Liver (tissue), 9 donors: ENCODE data around the gene SEZ6L. TPM values are rescaled to one million over a fixed set of nuclear protein-coding genes. Genes with fewer than 3 reads are reported as not detected.

ENCODE experiments used
- DNase-seq: peaks from one replicate; pipeline ENCODE4 v3.0.0-alpha.2; 2017; ENCODE audit warnings: low spot score
- H3K27ac ChIP-seq, 2 donors: one replicate each; pipeline ENCODE4 v1.7.0; 2013; ENCODE audit warnings: inconsistent platforms in 2 of 2, low read length in 2 of 2, control low read depth in 1 of 2, low read depth in 1 of 2, mild to moderate bottlenecking in 1 of 2
- H3K27me3 ChIP-seq, 4 donors: one replicate each; pipeline versions ENCODE4 v1.6.1 to v1.7.0; 2013; ENCODE audit warnings: low read length in 3 of 4, inconsistent platforms in 1 of 4, mild to moderate bottlenecking in 1 of 4, moderate library complexity in 1 of 4; ENCODE audit not compliant: control insufficient read depth in 4 of 4, insufficient read depth in 4 of 4
- H3K36me3 ChIP-seq, 4 donors: one replicate each; pipeline versions ENCODE4 v1.6.1 to v1.7.0; 2013; ENCODE audit warnings: low read length in 3 of 4, mild to moderate bottlenecking in 3 of 4, low read depth in 1 of 4, moderate library complexity in 1 of 4; ENCODE audit not compliant: control insufficient read depth in 4 of 4, insufficient read depth in 3 of 4
- H3K4me1 ChIP-seq, 4 donors: one replicate each; pipeline versions ENCODE4 v1.6.1 to v1.7.0; 2013; ENCODE audit warnings: low read length in 3 of 4, mild to moderate bottlenecking in 3 of 4, moderate library complexity in 1 of 4; ENCODE audit not compliant: control insufficient read depth in 4 of 4, insufficient read depth in 4 of 4
- H3K4me3 ChIP-seq, 3 donors: one replicate each; pipeline versions ENCODE4 v1.6.1 to v1.7.0; 2013; ENCODE audit warnings: low read length in 3 of 3, control low read depth in 1 of 3, low read depth in 1 of 3, mild to moderate bottlenecking in 1 of 3
- H3K9ac ChIP-seq, 2 donors: one replicate each; pipeline ENCODE4 v1.7.0; 2013; ENCODE audit warnings: low read length in 2 of 2, mild to moderate bottlenecking in 2 of 2, moderate library complexity in 2 of 2, control low read depth in 1 of 2, low read depth in 1 of 2
- H3K9me3 ChIP-seq, 4 donors: one replicate each; pipeline versions ENCODE4 v1.6.1 to v1.7.0; 2013; ENCODE audit warnings: low read length in 3 of 4; ENCODE audit not compliant: control insufficient read depth in 4 of 4
- EGR1 ChIP-seq, 2 donors: IDR thresholded peaks; 2 replicates each; pipeline ENCODE4 v1.6.1; 2016 to 2018; ENCODE audit warnings: antibody characterized with exemption in 2 of 2, low read depth in 2 of 2
- FOXA1 ChIP-seq: IDR thresholded peaks from 2 replicates; pipeline ENCODE4 v1.6.1; 2016; ENCODE audit warnings: antibody characterized with exemption
- FOXA2 ChIP-seq: IDR thresholded peaks from 2 replicates; pipeline ENCODE4 v1.6.1; 2016; ENCODE audit warnings: antibody characterized with exemption
- GABPA ChIP-seq, 2 donors: IDR thresholded peaks in 1 of 2; conservative IDR thresholded peaks in 1 of 2; 2 replicates each; pipeline ENCODE4 v1.6.1; 2016; ENCODE audit warnings: antibody characterized with exemption in 2 of 2, mild to moderate bottlenecking in 1 of 2, moderate library complexity in 1 of 2
- HNF4A ChIP-seq, 2 donors: conservative IDR thresholded peaks; 2 replicates each; pipeline ENCODE4 v1.6.1; 2016; ENCODE audit warnings: antibody characterized with exemption in 2 of 2, mild to moderate bottlenecking in 2 of 2
- HNF4G ChIP-seq: IDR thresholded peaks from 2 replicates; pipeline ENCODE4 v1.6.1; 2016; ENCODE audit warnings: antibody characterized with exemption
- JUND ChIP-seq, 2 donors: IDR thresholded peaks; 2 replicates each; pipeline ENCODE4 v1.6.1; 2016; ENCODE audit warnings: antibody characterized with exemption in 2 of 2
- NR2F2 ChIP-seq: IDR thresholded peaks from 2 replicates; pipeline ENCODE4 v1.6.1; 2016; ENCODE audit warnings: antibody characterized with exemption
- RAD21 ChIP-seq, 2 donors: IDR thresholded peaks; 2 replicates each; pipeline ENCODE4 v1.6.1; 2016; ENCODE audit warnings: antibody characterized with exemption in 2 of 2, mild to moderate bottlenecking in 2 of 2
- RXRA ChIP-seq, 2 donors: IDR thresholded peaks; 2 replicates each; pipeline ENCODE4 v1.6.1; 2017 to 2018; ENCODE audit warnings: antibody characterized with exemption in 2 of 2, mild to moderate bottlenecking in 1 of 2
- SP1 ChIP-seq: IDR thresholded peaks from 2 replicates; pipeline ENCODE4 v1.6.1; 2018; ENCODE audit warnings: antibody characterized with exemption, mild to moderate bottlenecking
- TAF1 ChIP-seq: conservative IDR thresholded peaks from 2 replicates; pipeline ENCODE4 v1.6.1; 2016; ENCODE audit warnings: antibody characterized with exemption, mild to moderate bottlenecking
- YY1 ChIP-seq: IDR thresholded peaks from 2 replicates; pipeline ENCODE4 v1.6.1; 2016; ENCODE audit warnings: antibody characterized with exemption, mild to moderate bottlenecking
- WGBS: extraction: QIAGEN DNeasy Blood & Tissue Kit; methylation state at CpG from one replicate; pipeline ENCODE4 v1.1.7; 2013; 5-methylcytosine and 5-hydroxymethylcytosine counted together
- polyA plus RNA-seq, 2 donors: library from polyadenylated mRNA; stranded (reverse) in 1 of 2; unstranded in 1 of 2; fragments of 200-250 nt in 1 of 2; fragments of >200 nt in 1 of 2; fragmentation: Nextera tagmentation in 1 of 2; extraction: Ambion mirVana in 1 of 2; gene quantifications; one replicate each; pipeline versions ENCODE4 v1.2.1 to v1.2.3, GENCODE V29; 2013 to 2015
- total RNA-seq, 2 donors: library from RNA; depleted of rRNA; stranded (reverse); fragments of >200 nt; gene quantifications; one replicate each; pipeline ENCODE4 v1.2.3, GENCODE V29; 2014
- TF ChIP-seq, protein P1 (sequence below): IDR thresholded peaks from 2 replicates; pipeline ENCODE4 v1.6.1; 2016; ENCODE audit warnings: antibody characterized with exemption
- TF ChIP-seq, protein P2 (sequence below): fragments of 150-350 bp; IDR thresholded peaks from 2 replicates; pipeline ENCODE4 v1.5.1; 2017; ENCODE audit warnings: improper control_type of control experiment, low read depth, low read length; ENCODE audit not compliant: missing input control
- TF ChIP-seq, protein P3 (sequence below): IDR thresholded peaks from 2 replicates; pipeline ENCODE4 v1.6.1; 2016; ENCODE audit warnings: antibody characterized with exemption
- TF ChIP-seq, protein P4 (sequence below): IDR thresholded peaks from 2 replicates; pipeline ENCODE4 v1.6.1; 2016; ENCODE audit warnings: antibody characterized with exemption
- TF ChIP-seq, protein P5 (sequence below): IDR thresholded peaks from 2 replicates; pipeline ENCODE4 v1.6.1; 2016; ENCODE audit warnings: antibody characterized with exemption, mild to moderate bottlenecking
- donor health status: healthy.
- donor health status: healthy.
- donor health status: healthy.
- donor health status: healthy.
- donor health status: healthy.

SEZ6L gene
- total and polyA plus RNA-seq, 4 donors: under 0.01 to 0.70 (median 0.08) TPM; not detected in 1

DNA sequence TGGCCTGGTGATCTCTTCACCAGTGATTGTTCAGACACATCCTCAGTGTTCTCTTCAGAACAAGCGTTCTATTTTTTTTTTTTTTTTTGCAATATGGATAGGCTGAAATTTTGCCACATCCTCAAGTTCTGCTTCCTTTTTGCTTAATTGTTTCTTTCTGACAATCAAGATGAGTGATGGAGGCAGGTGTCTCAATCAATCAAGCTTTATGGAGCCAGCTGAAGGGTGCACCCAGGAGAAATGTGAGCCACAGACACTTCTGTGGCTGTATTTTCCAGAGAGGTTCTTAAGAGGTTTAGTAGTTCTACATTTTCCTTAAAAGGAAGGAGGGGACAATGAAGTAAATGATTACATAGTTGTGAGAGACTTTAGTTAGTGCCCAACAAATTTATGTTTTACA lies 215.9 kb downstream of the SEZ6L start:
- Histone ChIP-seq H3K9ac (no peak overlapping the region), H3K4me3 (no peak overlapping the region), H3K9me3 (no peaks in the 10 kb centered on the region), H3K27me3 (peaks cover 0 to 6% (median 3%) of the 10 kb centered on the region in 4 donors), H3K4me1 (no peaks in the 10 kb centered on the region), H3K27ac (no peak overlapping the region), H3K36me3 (no peaks in the 10 kb centered on the region)
- 67% methylated on average over 1 of the region's 1 CpG for WGBS
- TF ChIP-seq FOXA1 (no peak), HNF4A (conservative IDR thresholded peaks at IDR 0.05) (no peak), SP1 (no peak), RAD21 (IDR thresholded peaks at IDR 0.05) (no peak), FOXA2 (no peak), YY1 (no peak), RXRA (IDR thresholded peaks at IDR 0.05) (no peak), EGR1 (IDR thresholded peaks at IDR 0.05; ENCODE audit: low read depth in 2 of 2) (no peak), HNF4G (no peak), GABPA (IDR thresholded peaks at IDR 0.05 in 1 of 2, conservative IDR thresholded peaks at IDR 0.05 in 1 of 2) (no peak), TAF1 (no peak), JUND (IDR thresholded peaks at IDR 0.05) (no peak), NR2F2 (no peak)
- TF ChIP-seq, protein P1, sequence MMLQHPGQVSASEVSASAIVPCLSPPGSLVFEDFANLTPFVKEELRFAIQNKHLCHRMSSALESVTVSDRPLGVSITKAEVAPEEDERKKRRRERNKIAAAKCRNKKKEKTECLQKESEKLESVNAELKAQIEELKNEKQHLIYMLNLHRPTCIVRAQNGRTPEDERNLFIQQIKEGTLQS: no peak
- TF ChIP-seq, protein P2, sequence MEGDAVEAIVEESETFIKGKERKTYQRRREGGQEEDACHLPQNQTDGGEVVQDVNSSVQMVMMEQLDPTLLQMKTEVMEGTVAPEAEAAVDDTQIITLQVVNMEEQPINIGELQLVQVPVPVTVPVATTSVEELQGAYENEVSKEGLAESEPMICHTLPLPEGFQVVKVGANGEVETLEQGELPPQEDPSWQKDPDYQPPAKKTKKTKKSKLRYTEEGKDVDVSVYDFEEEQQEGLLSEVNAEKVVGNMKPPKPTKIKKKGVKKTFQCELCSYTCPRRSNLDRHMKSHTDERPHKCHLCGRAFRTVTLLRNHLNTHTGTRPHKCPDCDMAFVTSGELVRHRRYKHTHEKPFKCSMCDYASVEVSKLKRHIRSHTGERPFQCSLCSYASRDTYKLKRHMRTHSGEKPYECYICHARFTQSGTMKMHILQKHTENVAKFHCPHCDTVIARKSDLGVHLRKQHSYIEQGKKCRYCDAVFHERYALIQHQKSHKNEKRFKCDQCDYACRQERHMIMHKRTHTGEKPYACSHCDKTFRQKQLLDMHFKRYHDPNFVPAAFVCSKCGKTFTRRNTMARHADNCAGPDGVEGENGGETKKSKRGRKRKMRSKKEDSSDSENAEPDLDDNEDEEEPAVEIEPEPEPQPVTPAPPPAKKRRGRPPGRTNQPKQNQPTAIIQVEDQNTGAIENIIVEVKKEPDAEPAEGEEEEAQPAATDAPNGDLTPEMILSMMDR: no peak
- TF ChIP-seq, protein P3, sequence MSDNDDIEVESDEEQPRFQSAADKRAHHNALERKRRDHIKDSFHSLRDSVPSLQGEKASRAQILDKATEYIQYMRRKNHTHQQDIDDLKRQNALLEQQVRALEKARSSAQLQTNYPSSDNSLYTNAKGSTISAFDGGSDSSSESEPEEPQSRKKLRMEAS: no peak
- TF ChIP-seq, protein P4, sequence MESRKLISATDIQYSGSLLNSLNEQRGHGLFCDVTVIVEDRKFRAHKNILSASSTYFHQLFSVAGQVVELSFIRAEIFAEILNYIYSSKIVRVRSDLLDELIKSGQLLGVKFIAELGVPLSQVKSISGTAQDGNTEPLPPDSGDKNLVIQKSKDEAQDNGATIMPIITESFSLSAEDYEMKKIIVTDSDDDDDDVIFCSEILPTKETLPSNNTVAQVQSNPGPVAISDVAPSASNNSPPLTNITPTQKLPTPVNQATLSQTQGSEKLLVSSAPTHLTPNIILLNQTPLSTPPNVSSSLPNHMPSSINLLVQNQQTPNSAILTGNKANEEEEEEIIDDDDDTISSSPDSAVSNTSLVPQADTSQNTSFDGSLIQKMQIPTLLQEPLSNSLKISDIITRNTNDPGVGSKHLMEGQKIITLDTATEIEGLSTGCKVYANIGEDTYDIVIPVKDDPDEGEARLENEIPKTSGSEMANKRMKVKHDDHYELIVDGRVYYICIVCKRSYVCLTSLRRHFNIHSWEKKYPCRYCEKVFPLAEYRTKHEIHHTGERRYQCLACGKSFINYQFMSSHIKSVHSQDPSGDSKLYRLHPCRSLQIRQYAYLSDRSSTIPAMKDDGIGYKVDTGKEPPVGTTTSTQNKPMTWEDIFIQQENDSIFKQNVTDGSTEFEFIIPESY: no peak
- TF ChIP-seq, protein P5, sequence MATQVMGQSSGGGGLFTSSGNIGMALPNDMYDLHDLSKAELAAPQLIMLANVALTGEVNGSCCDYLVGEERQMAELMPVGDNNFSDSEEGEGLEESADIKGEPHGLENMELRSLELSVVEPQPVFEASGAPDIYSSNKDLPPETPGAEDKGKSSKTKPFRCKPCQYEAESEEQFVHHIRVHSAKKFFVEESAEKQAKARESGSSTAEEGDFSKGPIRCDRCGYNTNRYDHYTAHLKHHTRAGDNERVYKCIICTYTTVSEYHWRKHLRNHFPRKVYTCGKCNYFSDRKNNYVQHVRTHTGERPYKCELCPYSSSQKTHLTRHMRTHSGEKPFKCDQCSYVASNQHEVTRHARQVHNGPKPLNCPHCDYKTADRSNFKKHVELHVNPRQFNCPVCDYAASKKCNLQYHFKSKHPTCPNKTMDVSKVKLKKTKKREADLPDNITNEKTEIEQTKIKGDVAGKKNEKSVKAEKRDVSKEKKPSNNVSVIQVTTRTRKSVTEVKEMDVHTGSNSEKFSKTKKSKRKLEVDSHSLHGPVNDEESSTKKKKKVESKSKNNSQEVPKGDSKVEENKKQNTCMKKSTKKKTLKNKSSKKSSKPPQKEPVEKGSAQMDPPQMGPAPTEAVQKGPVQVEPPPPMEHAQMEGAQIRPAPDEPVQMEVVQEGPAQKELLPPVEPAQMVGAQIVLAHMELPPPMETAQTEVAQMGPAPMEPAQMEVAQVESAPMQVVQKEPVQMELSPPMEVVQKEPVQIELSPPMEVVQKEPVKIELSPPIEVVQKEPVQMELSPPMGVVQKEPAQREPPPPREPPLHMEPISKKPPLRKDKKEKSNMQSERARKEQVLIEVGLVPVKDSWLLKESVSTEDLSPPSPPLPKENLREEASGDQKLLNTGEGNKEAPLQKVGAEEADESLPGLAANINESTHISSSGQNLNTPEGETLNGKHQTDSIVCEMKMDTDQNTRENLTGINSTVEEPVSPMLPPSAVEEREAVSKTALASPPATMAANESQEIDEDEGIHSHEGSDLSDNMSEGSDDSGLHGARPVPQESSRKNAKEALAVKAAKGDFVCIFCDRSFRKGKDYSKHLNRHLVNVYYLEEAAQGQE: no peak
- DNase-seq: no peak
